ENCODE data around the gene RNU1-3.
A peak's percentile ranks its signal among the peaks of the same experiment; 100 is the strongest.
"Not testable (repeated sequence)": the region's sequence is repeated elsewhere in the genome, so short reads cannot be mapped to it uniquely, and the experiment has no call there.

Gene RNU1-3

DNA sequence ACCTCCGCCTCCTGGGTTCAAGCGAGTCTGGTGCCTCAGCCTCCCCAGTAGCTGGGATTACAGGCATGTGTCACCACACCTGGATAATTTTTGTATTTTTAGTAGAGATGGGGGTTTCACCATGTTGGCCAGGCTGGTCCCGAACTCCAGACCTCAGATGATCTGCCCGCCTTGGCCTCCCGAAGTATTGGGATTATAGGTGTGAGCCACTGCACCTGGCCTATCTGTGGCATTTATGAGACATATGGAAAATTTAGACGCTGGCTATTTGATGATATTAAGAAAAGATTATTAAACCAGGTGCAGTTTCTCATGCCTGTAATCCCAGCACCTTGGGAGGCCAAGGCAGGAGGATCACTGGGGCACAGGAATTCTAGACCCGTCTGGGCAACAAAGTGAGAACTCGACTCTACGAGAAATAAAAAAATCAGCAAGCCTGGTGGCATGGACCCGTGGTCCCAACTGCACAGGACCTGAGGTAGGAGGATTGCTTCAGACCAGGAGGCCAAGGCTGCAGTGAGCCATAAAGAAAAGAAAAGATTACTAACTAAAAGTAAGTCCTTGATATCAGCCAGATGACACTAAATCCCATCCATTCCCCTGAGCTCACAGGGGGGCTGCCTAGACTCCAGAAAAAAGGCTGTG, 30.1 kb downstream of the RNU1-3 start:
- peak in 1 of 2 experiments; percentile 26 for DNase-seq

DNA sequence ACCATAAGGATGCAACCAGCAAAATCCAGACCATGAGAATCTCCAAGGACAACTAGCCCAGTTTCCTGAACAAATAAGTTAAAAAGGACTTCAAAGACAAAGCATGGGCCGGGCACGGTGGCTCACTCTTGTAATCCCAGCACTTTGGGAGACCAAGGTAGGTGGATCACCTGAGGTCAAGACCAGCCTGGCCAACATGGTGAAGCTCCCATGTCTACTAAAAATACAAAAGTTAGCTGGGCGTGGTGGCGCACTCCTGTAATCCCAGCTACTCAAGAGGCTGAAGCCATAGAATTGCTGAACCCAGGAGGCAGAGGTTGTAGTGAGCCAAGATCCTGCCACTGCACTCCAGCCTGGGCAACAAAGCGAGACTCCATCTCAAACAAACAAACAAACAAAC, 30.8 kb downstream of the RNU1-3 start:
- peak in 1 of 2 experiments; percentile 16 for DNase-seq

DNA sequence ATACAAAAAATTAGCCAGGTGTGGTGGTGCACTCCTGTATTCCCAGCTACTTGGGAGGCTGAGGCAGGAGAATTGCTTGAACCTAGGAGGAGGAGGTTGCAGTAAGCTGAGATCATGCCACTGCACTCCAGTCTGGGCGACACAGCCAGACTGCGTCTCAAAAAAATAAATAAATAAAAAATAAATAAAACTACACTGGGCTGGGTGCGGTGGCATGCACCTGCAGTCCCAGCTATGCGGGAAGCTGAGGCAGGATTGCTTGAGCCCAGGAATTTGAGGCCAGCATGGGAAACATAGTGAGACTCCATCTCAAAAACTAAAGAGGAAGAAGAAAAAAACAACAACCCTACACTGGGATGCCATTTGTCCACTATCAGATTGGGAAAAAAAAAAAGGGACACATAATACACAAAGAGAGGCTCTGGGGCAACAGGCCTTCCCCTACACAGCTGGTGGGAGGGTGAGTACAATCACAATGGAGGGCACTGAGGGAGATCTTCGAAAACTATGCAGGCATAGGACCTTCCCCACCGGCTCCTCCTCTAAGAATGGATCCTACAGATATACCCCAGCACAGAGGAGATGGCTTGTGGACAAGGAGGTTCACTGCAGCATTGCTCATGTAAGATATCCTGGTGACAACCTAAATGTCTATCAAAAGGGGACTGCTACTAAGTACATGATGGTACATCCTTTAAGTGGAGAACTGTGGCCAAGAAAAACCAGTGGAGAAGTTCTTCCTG, 33.0 kb downstream of the RNU1-3 start:
- DNase-seq = not testable (repeated sequence)

DNA sequence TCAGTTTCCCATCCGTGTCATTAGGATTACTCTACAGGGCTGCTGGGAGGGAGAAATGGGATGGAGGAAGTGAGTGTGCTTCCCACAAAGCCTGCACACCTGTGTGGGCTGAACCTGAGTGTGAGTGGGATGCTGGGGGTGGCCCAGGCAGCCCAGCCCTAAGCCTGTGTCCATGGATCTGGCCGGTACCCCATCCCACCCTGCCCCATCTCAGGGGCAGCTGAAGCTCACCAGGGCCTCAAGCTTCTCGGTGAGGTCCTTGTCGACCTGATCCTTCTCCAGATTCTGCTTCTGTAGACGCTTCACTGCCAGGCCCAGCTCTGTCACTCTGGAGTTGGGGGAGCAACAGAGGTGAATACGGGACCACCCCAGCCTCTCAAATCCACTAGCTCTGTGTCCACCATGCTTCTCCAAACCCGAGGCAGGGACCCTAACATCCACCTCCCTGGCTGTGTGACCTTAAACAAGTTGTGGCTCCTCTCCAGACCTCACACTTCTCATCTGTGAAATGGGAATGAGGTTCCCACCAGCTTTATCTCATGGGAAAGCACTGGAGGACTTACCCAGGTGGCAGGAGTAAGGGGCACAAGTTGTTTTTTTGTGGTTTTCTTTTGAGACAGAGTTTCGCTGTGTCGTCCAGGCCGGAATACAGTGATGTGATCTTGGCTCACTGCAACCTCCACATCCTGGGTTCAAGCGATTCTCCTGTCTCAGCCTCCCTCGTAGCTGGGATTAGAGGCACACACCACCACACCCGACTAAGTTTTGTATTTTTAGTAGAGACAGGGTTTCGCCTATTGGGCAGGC, 34.5 kb downstream of the RNU1-3 start:
- DNase-seq = not testable (repeated sequence)

DNA sequence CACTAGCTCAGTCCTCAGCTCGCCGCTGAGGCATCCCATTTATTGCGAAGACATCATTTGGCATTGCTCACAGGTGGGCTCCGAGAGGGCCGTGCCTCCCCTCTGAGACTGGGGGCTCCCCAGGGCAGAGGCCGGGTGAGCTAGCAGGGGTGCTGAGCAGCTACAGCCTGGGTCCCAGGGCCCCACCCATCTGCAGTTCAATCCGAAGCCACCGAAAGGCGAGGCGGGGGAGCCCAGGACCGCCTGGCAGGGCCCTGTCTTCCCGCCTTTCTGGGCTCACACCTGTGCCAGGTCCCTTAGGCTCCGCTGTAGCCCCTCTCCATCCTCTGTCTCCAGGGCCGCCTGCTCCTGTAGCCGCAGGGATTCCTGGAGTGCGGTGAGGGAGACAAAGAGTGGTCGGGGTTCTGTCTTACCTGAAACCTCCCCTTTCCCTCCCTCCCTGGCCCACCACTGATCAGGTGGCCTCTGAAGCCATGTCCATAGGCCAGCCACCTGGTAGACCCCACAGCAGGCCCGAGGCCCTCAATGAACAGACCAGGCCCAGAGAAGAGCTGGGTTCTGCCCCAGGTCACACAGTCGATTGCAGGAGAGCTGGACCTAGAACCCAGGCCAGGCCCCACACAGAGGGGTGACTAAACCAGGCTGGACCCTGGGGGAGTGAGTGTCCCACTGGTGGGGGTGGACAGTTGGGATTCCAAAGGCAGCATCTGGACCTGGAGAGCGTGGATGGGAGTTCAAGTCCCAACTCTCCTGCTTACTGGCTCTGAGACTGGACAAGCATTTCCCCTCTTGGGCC, 35.3 kb downstream of the RNU1-3 start:
- DNase-seq = peak; percentile 24 to 29

DNA sequence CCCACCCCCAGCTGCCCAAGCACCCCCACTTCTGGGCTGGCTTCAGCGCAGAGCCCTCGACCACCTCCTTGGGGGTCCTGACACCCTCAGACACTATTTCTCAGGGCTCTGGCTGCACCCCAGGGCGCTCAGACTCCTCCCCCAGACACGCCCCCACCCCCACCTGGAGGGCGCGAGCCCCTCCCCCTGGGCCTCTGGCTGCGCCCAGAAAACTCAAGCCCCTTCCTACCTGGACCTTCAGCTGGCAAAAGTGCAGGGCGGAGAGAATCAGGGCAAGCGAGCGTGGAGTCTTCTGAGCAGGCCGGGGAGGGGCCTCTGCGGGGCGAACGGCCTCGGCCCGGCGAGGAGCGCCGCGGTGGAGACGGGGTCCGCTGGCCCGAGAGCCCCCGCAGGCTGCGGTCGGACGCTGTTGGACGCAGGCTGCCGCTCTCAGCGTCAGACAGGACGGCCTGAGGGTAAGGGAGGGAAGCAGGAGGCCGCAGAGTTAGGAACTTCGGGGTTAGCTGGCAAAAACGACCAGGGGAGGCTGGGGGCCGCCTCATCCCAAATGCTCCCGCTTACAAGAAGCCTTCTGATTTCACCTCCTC, 36.0 kb downstream of the RNU1-3 start:
- DNase-seq = no peak

DNA sequence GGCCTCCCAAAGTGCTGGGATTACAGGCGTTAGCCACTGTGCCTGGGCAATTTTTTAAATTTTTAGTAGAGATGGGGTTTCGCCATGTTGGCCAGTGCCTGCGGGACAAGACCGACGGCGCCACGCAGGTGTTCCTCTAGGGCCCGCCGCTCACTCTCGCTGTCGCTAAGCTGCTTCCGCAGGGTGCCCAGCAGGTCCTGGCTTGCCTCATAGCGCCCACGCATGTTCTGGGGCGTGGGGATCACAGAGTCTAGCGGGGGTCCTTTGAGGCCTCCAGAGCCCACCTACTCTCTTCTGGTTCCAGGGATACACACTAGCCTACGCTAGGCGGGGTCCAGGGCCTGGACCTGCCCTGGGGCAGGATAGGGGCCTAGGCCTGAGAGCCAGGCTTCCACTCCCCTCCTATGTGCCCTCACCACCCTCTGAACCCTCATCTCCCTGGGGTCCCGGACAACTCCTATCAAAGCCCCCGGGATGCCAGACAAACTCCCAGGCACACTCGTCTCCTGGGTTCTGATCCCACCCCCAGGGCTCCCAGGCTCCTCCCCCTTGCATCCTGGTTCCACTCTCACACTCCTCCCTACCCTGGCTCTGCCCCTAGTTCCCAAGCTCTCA, 36.7 kb downstream of the RNU1-3 start:
- DNase-seq = not testable (repeated sequence)

DNA sequence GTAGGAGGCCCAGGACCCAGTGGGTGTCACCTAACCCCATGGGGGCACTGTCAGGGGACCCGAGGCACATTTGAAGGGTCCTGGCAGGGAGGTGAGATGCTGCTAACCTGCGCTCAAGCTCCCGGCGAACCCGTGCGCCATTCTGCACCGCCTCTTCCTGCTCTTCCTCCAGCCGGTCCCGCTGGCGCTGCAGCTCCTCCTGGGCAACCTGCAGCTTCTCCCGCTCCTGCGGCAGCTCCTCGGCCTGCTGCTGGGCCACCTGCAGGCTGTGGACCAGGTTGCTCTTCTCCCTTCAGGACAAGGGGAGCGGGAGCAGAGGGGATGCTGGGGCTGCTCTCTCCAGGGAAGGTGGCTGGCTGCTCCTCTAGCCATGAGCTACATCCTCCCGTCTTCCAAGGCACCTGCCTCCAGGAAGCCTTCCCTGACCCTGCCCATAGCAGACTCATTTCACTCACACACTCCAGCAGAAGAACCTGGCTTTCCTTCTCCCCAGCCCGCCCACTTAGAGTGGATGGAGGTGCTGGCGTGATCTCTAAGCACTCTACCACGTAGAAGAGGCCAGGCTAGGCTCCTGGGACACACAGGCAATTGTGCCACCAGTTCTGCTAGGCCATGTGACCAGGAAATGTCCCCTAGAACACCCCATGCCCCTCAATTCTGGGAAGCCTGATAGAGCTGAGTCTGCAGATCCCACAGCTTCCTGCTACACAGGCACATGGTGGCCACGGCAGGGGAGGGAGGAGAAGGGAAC, 38.2 kb downstream of the RNU1-3 start:
- DNase-seq = peak; percentile 30 to 32

DNA sequence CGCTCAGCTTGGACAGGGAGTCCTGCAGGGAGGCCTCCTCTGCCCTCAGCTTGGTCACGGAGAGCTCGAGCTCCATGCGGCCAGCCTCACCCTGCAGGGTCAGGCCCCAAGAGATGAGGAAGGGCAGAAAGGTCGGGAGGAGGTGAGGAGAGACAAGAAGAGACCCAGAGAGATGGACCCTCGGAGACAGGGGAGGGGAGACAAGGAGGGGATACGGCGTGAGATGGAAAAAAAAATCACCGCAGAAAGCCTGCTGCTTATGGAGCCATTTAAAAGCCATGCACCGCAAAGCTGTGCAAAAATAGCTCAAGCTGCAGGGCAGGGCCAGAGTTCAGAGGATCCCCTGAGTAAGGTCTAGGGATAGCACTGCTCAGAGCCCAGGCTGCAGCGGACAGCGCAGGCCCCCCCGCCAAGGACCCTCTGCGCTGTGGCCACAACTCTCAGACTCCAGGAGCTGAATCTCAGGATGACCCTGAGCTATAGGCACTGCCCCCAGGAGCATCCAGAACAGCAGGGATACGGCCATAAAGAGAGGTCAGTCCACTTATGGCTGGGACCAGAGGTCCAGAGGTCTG, 40.3 kb downstream of the RNU1-3 start:
- DNase-seq = peak in 1 of 2 experiments; percentile 30

DNA sequence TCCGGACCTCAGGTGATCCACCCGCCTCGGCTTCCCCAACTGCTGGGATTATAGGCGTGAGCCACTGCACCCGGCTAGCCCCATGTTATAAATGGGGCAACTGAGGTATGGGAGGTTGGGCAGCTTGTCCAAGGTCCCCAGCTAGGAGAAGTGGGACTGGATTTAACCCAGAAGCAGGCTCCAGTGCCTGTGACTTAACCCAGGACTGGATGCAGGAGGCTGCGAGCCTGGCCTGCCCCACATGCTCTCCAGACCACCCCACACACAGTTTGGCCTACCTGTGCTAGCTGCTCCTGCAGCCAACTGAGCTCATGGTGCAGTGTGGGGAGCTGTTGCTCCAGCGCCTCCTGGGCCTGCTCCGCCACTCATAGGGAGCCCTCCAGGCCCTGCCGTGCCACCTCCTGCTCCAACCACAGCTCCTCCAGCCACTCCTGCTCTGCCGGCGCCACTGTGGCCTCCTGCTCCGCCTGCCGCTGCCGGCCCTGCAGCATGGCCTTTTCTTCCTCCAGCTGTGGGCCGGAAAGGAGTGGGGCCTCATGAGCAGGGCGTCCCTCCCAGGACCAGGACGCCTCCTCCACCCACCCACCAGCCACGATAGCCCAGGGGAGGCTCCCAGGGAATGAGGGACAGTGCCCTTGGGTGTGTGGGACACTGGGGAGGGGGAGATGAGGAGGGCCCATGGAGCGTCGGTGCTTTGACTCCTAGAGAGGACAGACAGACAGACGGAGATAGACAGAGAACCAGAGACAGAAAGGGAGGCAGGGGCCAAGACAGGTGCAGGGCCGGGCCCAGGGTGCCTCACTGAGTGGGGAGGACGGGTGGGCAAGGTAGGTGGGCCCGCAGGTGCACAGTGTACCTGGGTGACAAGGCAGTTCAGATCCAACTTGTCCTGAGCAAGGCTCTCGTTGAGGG, 41.0 kb downstream of the RNU1-3 start:
- peak; percentile 29 to 38 for DNase-seq

DNA sequence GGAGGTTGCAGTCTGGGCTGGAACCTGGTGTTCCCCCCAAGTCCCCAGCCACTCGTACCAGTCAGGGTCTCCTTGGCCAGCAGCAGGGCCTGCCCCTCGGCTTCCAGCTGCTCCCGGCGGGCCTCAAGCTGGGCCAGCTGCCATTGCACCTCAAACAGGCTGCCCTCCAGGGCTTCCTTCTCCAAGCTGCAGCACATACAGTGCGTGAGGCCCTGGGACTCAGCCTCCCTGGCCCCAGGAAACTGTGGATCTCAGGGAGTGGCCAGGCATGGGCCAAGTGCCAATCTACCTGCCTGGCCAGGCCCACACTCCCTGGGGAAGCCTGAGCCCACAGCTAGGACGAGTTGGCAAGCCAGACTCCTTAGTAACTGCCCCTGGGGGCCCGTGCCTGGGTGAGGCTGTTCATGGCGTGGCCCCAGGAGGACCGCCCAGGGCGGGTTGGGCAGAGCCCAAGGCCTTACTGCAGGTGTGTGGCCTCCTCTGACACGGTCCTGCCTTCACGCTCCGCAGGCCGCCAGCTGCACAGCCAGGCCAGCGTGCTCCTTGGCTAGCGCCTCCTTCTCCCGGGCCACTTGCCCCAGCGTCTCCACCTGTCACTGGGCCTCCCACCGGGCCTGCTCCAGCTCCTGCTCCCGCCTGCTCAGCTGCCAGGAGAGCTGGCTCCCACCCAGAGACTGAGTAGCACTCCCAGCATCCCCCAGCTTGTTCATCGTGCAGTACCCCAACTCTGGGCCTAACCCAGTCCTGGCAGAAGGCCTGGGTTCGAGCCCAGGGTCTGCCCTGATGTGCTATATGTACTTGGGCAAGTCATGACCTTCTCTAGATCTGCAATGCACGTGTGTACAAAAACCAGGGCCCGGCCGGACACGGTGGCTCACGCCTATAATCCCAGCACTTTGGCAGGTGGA, 42.7 kb downstream of the RNU1-3 start:
- peak; percentile 28 to 29 for DNase-seq

DNA sequence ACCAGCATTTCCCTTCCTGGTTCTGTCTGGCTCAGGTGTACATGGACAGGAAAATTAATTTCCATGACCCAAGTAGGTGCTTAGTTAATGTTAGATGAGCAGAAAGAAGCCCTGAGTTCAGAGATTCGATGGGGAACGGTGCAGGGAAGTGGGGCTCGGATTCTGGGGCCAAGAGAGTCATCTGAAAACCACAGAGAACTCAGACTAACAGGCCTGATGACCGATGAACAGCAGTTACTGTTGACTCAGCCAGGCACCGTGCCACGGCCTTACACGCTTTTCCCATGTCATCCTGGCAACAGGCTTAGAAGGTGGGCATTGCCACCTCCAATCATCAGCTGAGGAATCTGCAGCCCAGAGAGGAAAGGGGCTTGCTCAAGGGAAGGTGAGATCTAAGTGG, 43.4 kb downstream of the RNU1-3 start:
- DNase-seq = peak; percentile 23 to 30

DNA sequence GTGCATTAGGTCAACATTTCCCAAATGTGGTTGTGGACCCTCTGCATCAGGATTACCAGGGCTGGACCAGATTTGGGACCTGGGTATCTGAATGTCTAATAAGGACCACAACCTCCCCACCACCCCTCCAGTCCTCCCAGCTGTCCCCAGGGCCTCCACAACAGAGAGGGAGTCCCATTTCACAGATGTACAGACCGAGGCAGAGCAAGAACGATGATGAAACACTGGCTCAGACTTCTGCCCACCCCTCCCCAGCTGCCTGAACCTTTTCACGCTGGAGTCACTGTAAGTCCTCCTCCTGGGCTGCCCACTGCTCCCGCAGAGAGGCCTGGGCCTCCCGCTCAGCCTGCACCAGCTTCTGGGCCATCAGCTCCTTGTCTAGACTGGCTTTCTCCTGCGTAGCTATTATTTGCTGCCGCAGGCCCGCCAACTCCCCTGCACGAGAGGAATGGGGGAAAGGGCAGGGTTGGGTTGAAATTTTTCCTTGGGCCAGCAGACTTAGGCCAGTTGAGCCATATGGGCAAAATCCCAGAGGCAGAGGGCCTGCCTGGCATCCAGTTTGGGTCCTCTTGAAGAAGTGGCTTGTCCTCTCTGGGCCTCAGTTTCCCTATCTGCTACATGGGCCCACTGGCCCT, 45.0 kb downstream of the RNU1-3 start:
- DNase-seq = peak in 1 of 2 experiments; percentile 35

DNA sequence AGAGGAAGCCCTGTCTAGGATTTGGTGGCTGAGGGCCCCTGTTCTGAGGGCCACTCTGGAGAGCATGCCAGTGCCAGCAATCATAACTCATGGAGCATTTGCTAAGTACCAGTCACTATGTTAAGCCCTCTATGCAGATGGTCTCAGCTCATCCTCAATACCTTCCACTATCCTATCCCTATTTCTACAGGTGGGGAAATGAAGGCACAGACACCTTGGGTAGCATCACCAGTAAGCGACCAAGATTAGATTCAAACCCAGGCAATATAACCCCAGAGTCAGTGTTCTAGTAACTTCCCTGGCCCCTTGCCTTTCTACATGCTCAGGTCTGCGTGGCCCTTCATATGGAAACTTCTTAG, 45.5 kb downstream of the RNU1-3 start:
- DNase-seq = no peak

DNA sequence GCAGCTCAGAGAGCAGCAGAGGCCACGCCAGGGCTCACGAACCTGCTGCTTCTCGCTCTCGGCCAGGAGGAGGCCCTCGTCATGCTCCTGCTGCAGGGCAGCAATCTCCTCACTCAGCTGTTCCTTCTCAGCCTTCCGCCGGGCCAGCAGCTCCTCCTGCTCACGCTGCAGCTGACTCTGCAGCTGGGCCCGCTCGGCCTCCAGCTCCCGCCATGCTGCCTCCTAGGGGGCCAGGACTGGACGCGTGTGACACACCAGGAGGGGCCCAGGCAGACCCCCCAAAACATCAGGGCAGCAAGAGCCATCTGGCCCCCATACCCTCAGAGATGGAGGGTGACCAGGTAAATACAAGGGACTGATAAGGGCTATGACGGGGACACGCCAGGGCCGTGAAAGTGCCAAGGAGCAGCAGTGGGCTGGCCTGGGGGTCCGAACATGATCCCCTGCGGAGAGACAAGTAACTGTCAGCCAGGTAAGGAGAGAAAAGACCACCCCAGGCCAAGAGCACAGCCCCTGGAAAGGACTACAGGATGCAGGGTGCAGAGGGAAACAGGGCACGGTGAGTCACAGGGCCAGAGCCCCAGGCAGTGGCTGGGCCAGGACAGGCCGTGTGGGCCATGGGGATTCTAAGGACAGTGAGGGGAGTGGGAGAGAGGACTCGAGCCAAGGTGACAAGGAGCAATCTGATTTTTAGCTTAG, 46.8 kb downstream of the RNU1-3 start:
- peak; percentile 26 to 37 for DNase-seq

DNA sequence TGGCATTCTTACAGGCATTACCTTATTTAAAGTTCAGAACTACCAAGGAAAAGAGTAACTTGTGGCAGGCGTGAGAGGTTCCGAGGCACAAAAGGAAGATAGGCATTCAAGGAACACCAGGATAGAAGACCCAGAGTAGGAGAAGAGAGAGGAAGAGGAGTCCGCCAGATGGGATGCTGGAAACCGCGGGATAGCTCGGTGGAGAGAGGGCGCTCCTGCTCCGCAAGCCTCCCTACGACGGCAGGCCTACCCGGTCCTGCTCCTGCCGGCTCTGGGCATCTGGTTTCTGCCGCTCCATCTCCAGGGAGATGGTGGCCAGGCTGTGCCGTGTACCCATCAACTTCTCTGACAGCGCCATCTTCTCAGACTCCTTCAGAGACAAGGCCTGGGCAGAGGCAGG, 48.0 kb downstream of the RNU1-3 start:
- peak in 1 of 2 experiments; percentile 31 for DNase-seq
